TTC549 (cell line): ENCODE data around the gene ZNF473.

Experiments used
- FAIRE-seq: peaks from 2 replicates; lab custom pipeline; 2012; peaks lifted over from hg19 to GRCh38; lab: Jason Lieb, UNC

Gene ZNF473

GRCh38 chr19:50003810-50004419 is 21.9 kb upstream of the ZNF473 start:
- no peak for FAIRE-seq

- FAIRE-seq = no peak
Measured at GRCh38 chr19:50005428-50005827, 20.4 kb upstream of the ZNF473 start.

- no peak for FAIRE-seq
Measured at GRCh38 chr19:50007170-50007569, 18.6 kb upstream of the ZNF473 start.

GRCh38 chr19:50007947-50008346 is 17.9 kb upstream of the ZNF473 start:
- FAIRE-seq = no peak

DNA sequence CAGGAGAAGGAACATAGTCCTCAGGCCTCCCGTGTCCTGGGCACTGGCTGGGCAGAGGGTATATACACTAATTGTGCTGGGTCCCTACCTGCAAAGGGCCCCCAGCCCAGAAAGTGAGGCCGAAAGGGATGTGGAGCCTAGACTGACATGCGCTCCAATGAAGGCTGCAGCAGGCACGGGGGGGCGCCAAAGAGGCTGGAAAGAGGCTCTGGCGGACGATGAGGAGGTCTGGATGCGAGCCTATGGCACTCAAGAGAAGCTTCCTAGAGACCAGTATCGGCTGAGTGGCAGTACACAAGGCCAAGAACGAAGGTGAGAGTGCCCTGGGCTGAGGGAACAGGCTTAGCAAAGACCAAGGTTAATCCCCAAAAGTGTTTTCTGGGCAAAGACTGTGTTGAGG is 17.3 kb upstream of the ZNF473 start:
- no peak for FAIRE-seq

DNA sequence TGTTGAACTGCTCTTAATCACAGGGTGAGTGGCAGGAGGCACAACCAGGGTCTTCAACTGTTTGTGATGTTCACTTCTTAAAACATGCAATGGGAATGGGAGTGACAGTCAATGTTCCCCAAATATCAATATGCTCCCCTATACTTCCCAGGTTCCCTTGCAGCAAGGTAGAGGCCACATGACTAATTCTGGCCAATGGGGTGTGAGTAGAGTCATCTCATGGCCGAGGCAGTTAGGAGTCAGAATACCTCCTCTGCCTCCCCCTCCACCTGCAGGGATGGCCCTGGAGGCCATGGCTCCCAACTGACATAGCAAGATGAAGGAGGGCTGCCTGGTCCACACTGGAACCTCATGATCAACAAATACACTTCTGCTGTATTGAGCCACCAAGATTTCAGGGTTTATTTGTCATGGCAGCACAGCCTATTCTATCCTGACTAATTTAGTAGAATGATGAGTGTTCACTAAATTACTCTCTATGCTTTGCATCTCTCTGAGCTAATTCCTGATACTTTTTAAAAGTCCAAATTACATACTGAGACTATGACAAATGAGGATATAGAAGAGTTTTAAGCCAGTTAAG is 9.5 kb upstream of the ZNF473 start:
- FAIRE-seq = no peak

GRCh38 chr19:50020481-50020880 is 5.3 kb upstream of the ZNF473 start:
- FAIRE-seq = no peak

DNA sequence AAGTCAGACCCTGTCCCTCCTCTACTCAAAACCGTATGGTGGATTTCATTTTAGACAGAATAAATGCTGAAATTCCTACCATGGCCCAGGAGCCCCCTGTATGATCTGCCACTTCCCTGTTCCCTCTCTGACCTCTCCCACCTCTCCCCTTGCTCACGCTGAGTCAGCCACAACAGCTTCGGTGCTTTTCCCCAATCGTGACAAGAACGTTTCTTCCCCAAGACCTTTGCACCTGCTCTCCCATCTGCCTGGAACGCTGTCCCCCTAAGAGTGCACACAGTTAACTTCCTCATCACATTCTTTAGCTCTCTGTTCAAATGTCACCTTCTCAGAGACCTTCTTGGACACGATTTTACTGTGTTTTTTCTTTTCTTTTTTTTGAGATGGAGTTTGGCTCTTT is 3.0 kb upstream of the ZNF473 start:
- FAIRE-seq = no peak

GRCh38 chr19:50024719-50025021 is 1.1 kb upstream of the ZNF473 start:
- no peak for FAIRE-seq

DNA sequence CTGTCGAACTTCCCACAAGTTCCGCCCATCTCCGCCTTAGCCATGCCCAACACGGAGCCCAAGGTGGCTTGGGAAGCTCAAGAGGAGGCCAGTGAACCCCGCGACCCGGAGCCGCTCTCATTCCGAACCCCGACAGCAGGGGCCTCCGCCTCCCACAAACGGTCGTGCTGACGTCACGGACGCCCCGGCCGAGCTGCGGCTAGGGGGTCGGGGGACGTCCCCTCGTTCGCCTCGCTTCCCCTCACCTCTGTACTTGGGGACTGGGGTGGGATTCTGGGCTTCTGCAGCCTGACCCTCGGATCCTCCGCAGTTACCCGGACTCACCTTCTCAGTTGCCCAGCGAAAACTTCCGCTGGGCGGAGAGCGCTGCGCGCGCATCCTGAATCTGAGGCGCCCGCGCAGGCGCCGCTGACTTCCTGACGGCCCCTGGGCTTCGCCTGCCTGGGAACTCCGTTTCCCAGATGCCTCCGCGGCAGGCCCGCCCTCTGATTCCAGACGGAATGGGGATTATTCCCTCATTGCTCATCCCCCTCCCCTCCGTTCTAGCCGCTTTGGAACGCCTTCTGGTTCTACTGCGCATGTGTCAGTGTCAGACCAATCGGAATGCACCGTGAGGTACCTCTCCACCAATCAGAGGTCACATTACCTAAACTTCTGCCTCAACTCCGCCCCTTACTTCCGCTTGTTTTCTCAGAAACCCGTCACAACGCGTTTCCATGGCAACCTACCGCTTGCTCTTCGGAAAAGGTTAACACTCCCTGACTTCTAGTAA is 597 bp upstream of the ZNF473 start, which contains the start of gene VRK3:
VRK3 (minus strand) TSS at position 351 of the 772 bp plus-strand sequence. CDS start 9,210 bp downstream, outside the sequence.
- FAIRE-seq = peak; percentile 96

DNA sequence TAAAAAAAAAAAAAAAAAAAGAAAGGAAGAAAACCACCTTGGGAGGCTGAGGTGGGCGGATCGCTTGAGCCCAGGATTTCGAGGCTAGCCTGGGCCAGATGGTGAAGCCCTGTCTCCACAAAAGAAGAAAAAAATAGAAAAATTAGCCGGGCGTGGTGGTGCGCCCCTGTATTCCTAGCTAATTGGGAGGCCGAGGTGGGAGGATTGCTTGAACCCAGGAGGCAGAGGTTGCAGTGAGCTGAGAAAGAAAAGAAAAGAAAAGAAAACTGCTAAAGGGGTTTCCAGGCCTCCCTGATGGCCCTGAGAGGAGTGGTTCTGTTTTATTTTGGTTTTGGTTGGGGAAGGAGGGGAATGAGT is 723 bp downstream of the ZNF473 start:
- no peak for FAIRE-seq

- no peak for FAIRE-seq
Measured at GRCh38 chr19:50030225-50030624, 4.4 kb downstream of the ZNF473 start.

DNA sequence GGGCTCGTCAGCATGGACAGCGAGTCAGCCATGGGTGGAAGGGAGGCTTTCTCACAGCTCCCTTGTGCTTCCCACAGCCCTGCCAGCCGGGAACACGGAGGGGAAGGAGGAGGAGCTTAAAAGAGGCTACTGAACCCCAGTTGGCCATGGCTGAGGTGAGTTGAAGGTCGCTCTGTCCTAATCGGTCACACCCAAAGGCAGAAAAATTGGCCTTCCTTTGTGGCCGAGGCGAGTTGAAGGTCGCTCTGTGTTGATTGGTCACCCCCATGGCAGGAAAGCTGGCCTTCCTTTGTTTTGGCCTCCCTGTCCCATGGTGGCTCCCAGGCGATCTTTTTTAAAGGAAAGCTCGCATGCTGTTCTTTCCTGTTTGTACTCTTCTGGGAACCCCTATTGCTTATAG is 5.1 kb downstream of the ZNF473 start:
- no peak for FAIRE-seq

GRCh38 chr19:50036908-50037307 is 11.1 kb downstream of the ZNF473 start:
- FAIRE-seq = no peak

- no peak for FAIRE-seq
Measured at GRCh38 chr19:50039968-50040367, 14.2 kb downstream of the ZNF473 start.

- FAIRE-seq = no peak
Measured at GRCh38 chr19:50040967-50041366, 15.2 kb downstream of the ZNF473 start.

GRCh38 chr19:50042363-50043024 is 16.7 kb downstream of the ZNF473 start:
- FAIRE-seq = no peak

- no peak for FAIRE-seq
Measured at GRCh38 chr19:50043967-50044366, 18.2 kb downstream of the ZNF473 start.

- no peak for FAIRE-seq
Measured at GRCh38 chr19:50044922-50045321, 19.1 kb downstream of the ZNF473 start.

DNA sequence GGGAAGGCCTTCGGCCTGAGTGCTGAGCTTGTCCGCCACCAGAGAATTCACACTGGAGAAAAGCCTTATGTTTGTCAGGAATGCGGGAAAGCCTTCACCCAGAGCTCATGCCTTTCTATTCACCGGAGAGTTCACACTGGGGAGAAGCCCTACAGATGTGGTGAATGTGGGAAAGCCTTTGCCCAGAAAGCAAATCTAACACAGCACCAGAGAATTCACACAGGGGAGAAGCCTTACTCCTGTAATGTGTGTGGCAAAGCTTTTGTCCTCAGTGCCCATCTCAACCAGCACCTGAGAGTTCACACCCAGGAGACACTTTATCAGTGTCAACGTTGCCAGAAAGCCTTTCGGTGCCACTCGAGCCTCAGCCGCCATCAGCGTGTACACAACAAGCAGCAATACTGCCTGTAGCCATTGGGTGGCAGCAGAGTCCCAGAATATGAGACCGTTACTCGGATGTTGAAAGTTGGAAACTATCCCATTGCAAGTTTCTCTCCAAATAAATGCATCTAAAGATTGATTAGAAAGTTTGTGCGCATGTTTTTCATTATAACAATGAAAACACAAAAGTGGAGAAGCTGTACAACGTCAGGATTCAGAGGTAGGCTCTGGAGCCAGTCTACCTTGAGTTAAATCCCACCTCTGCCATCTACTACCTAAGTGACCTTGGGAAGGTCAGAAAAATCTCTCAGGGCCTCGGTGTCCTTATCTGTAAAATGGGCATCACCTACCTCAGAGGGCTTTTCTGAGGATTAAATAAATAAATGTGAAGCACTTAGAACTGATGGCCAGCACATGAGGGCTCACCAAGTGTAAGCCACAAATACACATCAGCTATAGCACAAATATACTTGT is 21.1 kb downstream of the ZNF473 start:
- no peak for FAIRE-seq

DNA sequence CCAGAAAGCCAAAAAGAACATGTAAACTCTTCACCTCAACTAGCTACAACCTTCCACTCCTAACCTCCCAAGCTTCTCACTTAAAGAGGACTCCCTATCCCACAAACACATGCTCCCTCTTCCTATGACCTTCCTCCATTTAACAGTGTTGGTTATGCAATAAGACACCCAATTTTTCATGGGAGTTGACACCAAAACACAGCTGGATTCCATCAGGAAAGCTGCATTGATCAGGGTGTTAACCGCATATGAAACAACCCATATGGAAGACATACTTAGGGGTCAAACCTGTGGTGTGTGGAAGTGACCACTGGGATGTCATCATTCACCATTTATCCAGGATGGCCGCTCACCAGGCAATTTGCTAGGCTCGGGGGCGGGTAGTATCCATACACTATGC is 21.9 kb downstream of the ZNF473 start:
- FAIRE-seq = no peak
